Breast epithelium (tissue), 4 donors: ENCODE data around the gene TSSC4. TPM values are rescaled to one million over a fixed set of nuclear protein-coding genes. Genes with fewer than 3 reads are reported as not detected.

Experiments
- DNase-seq, 2 donors: peaks; one replicate each; pipeline ENCODE4 v3.0.0-alpha.2; 2019; ENCODE audit warnings: low spot score in 2 of 2
- H3K27ac ChIP-seq, 2 donors: fragments of 200-600 bp; sonication (generic) in 1 of 2; one replicate each; pipeline ENCODE4 v1.5.1; 2016 to 2019; ENCODE audit warnings: mild to moderate bottlenecking in 1 of 2
- H3K27me3 ChIP-seq, 2 donors: fragments of 200-600 bp; sonication (generic) in 1 of 2; one replicate each; pipeline versions ENCODE4 v1.5.1 to v1.6.0; 2017 to 2019; ENCODE audit warnings: control low read depth in 1 of 2, mild to moderate bottlenecking in 1 of 2
- H3K36me3 ChIP-seq: fragments of 200-600 bp; one replicate; pipeline ENCODE4 v1.5.1; 2019
- H3K4me1 ChIP-seq, 2 donors: fragments of 200-600 bp; sonication (generic); one replicate each; pipeline ENCODE4 v1.5.1; 2016 to 2019; ENCODE audit warnings: control low read depth in 1 of 2
- H3K4me3 ChIP-seq, 3 donors: fragments of 200-600 bp; sonication (generic); 1 replicate in 2 of 3; 2 replicates in 1 of 3; pipeline ENCODE4 v1.5.1; 2016 to 2019; ENCODE audit warnings: mild to moderate bottlenecking in 3 of 3, moderate library complexity in 2 of 3
- H3K9me3 ChIP-seq, 2 donors: fragments of 200-600 bp; sonication (generic) in 1 of 2; one replicate each; pipeline ENCODE4 v1.5.1; 2016 to 2019; ENCODE audit warnings: control low read depth in 1 of 2
- CTCF ChIP-seq, 3 donors: fragments of 450-650 bp; IDR thresholded peaks; one replicate each; pipeline ENCODE4 v1.5.1; 2016 to 2017; ENCODE audit warnings: antibody characterized with exemption in 3 of 3, mild to moderate bottlenecking in 3 of 3, moderate library complexity in 3 of 3
- POLR2A ChIP-seq: fragments of 450-650 bp; IDR thresholded peaks from one replicate; pipeline ENCODE4 v1.6.1; 2016; ENCODE audit warnings: antibody characterized with exemption, mild to moderate bottlenecking, moderate library complexity
- POLR2AphosphoS5 ChIP-seq, 3 donors: sonication (generic); formaldehyde crosslinking; IDR thresholded peaks; one replicate each; pipeline ENCODE4 v1.6.1; 2017; ENCODE audit warnings: antibody characterized with exemption in 3 of 3
- intact Hi-C: fragments of 100-400 bp; cut with DNase I; formaldehyde crosslinking; loops from one replicate; pipeline ENCODE4 v1.15.1; 2023; ENCODE audit warnings: low total_unique reads
- total RNA-seq, 3 donors: library from RNA; depleted of rRNA; stranded (reverse); fragments of >200 nt; gene quantifications; one replicate each; pipeline ENCODE4 v1.1.0, GENCODE V29; 2016

Gene TSSC4
- total RNA-seq, 3 donors from 2014 or later: 36.8 to 44.9 (median 37.2) TPM

- Histone ChIP-seq H3K4me3 (no peak overlapping the region), H3K27me3 (no peaks in the 10 kb centered on the region), H3K27ac (no peak overlapping the region), H3K4me1 (no peaks in the 10 kb centered on the region), H3K36me3 (no peaks in the 10 kb centered on the region), H3K9me3 (no peaks in the 10 kb centered on the region)
- intact Hi-C loops: loop anchor here (10.0 kb wide), 1 partner anchor 886 kb away; no protein-coding TSS in a partner anchor
- no peak for DNase-seq
- TF ChIP-seq POLR2AphosphoS5 (IDR thresholded peaks at IDR 0.05) (no peak), CTCF (IDR thresholded peaks at IDR 0.05) (no peak), POLR2A (no peak)
These were observed 41.7 kb upstream of the TSSC4 start for GRCh38 chr11:2358754-2359442.

GRCh38 chr11:2359557-2359956 is 41.0 kb upstream of the TSSC4 start:
- no peak for TF ChIP-seq POLR2A
- TF ChIP-seq POLR2AphosphoS5 (IDR thresholded peaks at IDR 0.05): no peak
- no peak for TF ChIP-seq CTCF (IDR thresholded peaks at IDR 0.05)
- H3K36me3 ChIP-seq: no peaks in the 10 kb centered on the region
- H3K9me3 ChIP-seq: no peaks in the 10 kb centered on the region
- no peaks in the 10 kb centered on the region for H3K4me1 ChIP-seq
- H3K4me3 ChIP-seq: no peak overlapping the region
- intact Hi-C loops: loop anchor here (10.0 kb wide), 1 partner anchor 885 kb away; no protein-coding TSS in a partner anchor
- no peak overlapping the region for H3K27ac ChIP-seq
- peak in 1 of 2 donors; percentile 46 for DNase-seq
- no peaks in the 10 kb centered on the region for H3K27me3 ChIP-seq

GRCh38 chr11:2360081-2360642 is 40.4 kb upstream of the TSSC4 start:
- Histone ChIP-seq H3K4me1 (no peaks in the 10 kb centered on the region), H3K9me3 (no peaks in the 10 kb centered on the region), H3K27ac (peak overlapping the region; percentile 34 to 58), H3K36me3 (no peaks in the 10 kb centered on the region), H3K27me3 (no peaks in the 10 kb centered on the region), H3K4me3 (no peak overlapping the region)
- no peak for TF ChIP-seq POLR2A
- TF ChIP-seq CTCF (IDR thresholded peaks at IDR 0.05): no peak
- TF ChIP-seq POLR2AphosphoS5 (IDR thresholded peaks at IDR 0.05): no peak
- peak; percentile 47 to 73 for DNase-seq
- intact Hi-C loops: no loop called here

GRCh38 chr11:2361565-2361964 is 39.0 kb upstream of the TSSC4 start:
- DNase-seq: no peak
- no peaks in the 10 kb centered on the region for H3K36me3 ChIP-seq

More at GRCh38 chr11:2361565-2361964, 39.0 kb upstream of the TSSC4 start:
- no peaks in the 10 kb centered on the region for H3K9me3 ChIP-seq
- no peak for TF ChIP-seq POLR2AphosphoS5 (IDR thresholded peaks at IDR 0.05)
- no peak for TF ChIP-seq POLR2A
- TF ChIP-seq CTCF (IDR thresholded peaks at IDR 0.05): no peak
- intact Hi-C loops: no loop called here
- H3K4me3 ChIP-seq: no peak overlapping the region
- no peaks in the 10 kb centered on the region for H3K27me3 ChIP-seq
- H3K4me1 ChIP-seq: no peaks in the 10 kb centered on the region
- no peak overlapping the region for H3K27ac ChIP-seq
